HG03558 (cell line): ENCODE data around the gene SMAD2.
"Not testable (repeated sequence)": the region's sequence is repeated elsewhere in the genome, so short reads cannot be mapped to it uniquely, and the experiment has no call there.

Experiments used
- ATAC-seq: cut with Tn5 transposase; IDR thresholded peaks from one replicate; pipeline ENCODE4 v1.9.1; 2021; ENCODE audit warnings: moderate number of reproducible peaks; ENCODE audit not compliant: unreplicated experiment; ENCODE audit errors: extremely low read depth

SMAD2 gene

DNA sequence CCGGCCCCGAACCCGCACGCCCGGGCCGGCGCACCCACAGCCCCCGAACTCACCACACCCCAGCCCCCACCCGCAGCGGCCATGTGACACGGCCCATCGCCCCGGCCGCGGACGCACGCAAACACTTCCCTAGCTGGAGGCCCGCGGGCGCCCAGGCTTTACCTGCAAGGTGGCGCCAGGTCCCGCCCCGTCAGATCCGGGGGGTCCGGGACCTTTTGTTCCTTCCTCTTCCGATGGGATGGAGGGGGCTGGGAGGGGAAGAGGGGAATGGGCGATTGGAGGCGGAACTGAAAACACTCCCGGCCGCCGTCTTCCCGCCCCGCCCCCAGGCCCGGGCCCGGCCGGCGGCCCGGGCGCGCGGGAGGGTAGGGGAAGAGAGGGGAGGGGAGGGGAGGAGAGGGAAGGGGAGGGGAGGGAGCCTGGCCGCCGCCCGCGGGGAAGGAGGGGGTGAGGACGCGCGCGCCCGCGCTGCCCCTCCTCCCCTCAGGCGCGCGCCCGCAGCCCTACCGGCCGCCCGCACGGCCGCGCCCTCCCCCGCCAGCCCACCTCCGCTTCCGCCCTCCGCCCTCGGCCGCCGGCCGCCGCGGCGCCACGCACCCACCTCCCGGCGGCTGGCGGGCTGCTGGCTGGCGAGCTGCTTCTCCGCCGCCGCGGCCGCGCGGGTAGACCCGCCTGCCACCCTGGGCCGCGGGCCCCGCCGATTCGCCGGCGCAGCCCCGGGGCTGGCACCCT is at the start of gene SMAD2:
TSS of gene SMAD2 (minus strand) at position 461 of the 732 bp plus-strand sequence. CDS start 33,903 bp downstream, outside the sequence.
- peak; percentile 59 for ATAC-seq

DNA sequence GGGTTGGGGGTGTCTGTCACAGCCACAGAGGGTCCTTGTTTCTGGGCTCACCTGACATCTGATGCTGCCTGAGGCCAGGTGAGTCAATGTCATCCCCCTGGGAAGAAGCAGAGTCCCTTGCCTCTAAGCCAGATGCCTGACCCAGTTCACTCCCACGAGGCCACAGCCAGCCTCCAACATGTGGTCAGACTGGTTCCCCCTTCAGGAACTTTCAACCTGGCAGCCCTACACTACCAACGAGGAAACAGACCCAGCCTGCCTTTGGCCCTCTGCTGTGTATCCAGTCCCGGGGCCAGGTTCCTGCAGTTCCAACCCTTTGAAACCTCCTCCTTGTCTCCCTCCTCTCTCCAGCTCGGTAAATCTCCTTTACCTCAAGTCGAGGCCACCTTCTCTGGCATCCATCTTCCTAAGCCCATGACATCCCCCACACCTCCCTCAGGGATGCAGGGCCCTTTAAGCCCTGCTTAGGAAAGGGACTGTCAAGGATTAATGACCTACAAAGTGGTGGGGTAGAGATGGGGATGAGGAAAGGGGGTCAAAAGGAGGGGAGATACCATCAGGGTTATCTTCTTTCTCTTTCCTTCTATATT is 49.2 kb upstream of the SMAD2 start:
- no peak for ATAC-seq

DNA sequence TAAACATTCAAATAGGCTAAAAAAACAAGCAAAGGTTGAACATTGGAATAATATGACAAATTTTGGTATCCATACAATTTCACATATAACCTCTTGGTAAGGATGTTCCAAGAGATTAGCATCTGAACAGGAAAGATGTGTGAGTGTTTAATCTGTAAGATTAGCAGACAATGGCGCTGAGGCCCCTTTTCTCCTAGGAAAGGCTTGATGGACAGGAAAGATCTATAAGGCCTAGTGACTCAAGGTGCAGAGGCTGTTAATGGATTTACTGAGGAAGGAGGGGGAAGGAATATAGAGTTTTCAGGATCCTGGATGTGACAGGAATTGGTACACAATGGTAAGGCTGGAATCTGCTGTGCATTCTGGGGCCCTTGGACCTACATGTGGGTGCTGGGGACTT is 48.1 kb upstream of the SMAD2 start:
- ATAC-seq = no peak

DNA sequence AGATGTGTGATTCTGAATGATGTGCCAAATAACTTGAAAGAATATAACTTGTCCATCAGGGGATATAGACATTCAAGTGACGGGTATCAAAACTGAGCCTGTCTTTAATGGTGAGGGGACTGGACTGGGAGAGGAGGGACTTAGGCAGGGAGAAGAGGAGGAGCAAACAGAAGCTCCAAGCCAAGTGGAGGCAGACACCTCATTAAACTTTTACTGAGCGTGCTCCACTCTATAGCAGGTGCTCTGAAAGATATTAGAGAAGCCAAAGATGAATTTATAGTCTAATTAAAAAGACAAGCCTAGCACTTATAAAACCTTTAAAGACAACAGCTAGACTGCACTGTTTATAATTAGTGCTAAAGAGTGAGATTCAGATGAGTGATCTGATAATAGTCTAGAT is 47.7 kb upstream of the SMAD2 start:
- no peak for ATAC-seq

GRCh38 chr18:47975701-47976100 is 45.2 kb upstream of the SMAD2 start:
- ATAC-seq = no peak

GRCh38 chr18:47975105-47975504 is 44.6 kb upstream of the SMAD2 start:
- no peak for ATAC-seq

DNA sequence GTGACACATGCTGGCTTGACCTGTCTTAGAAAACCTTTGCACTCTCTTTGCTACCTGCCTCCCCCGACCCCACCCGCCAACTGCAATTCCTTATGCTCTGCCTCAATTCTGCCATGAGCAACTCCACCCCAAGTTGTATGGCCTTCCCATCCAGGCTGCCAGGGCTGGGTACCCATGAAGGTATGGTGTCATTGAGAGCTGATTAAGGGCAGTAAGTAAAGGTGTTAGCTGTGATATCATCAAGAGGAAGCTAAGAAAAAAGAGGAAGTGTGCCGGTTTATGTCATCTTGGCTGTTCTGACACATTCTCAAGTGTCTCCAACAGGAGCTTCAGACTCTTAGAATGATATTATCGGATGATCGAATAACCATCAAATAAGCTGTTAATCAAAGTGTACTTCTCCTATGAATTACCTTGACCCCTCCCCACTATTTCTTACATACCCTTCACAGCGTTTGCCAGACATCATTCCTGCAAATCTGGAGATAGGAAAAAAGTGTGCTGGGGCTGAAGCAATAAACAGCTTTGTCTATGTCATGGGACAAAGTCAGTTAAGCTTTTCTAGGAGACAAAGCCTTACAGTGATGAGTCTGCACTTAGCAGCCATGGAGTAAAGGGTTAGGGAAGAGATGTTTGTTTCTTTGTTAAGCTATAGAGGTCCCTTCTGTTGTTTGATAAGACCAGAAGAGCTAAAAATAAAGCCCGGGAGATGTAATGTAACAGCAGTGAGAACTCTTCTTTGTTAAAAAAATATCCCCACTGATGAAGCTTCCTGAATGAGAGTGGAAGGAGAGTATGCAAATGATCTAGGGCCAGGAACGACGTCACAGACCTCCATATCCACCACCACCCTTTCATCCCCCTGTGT is 40.4 kb upstream of the SMAD2 start:
- ATAC-seq = peak; percentile 49

DNA sequence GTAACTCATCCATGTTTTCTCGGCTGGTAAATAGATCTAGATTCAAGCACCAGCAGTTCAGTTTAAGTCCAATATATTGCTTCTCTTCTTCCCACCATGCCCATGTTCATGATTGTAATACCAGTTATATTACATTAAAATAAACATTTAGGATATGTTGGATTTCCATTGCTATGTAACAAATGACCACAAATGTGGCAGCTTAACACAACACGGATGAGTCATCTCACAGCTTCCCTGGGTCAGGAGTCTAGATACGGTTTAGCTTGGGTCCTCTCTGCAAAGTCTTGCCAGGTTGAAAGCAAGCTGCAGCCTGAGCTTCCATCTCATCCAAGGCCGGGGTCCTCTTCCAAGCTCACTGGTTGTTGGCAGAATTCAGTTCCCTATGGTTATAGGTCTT is 39.4 kb upstream of the SMAD2 start:
- ATAC-seq = no peak

DNA sequence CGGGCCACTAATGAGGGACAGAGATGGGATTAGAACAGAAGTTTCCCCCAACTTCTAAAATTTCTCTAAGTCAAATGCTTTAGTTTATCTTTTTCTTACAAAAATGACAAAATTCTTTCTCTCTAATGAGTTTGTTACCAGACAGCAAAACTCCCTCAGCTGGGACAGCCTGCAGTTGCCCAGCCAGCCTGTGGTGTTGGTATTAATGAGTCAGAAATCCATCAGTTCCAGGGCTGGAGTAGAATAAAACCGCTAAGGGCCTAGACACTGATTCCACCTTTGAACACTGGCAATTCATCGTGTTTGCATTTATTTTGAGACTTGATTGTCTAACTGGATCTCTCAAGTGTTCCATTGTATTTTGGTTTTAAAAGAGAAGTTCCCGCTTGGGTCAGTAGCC is 38.3 kb upstream of the SMAD2 start:
- no peak for ATAC-seq

DNA sequence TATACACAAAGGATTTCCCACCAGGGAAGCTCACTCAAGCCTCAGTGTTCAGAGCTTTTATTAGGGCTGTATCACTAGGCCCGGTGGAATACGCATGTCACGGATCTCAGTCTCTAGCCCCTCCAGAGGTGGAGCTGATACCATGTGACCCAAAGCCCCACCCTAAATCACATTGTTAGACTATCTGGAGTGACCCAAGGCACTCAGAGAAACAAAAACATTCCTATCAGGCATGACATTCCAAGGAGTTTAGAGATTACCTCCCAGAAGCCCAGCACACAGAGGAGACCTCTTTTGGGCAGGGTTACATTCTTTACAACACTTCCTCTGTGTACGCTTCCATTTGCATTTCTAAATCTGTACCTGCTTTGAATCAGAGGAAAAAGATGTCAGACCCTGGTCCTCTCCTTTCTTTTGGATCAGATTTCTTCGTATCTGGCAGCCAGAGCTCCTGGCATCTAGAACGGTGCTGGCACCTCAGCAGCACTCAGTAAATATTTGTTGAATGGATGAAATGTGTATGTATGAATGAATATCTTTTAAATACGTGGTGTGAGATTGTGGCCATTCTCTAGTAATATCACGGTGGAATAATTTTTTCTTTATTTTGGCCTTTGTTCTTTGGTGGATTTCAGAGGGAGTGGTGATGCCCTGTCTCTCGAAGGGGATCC is 37.7 kb upstream of the SMAD2 start:
- no peak for ATAC-seq

- no peak for ATAC-seq
These were observed 33.6 kb upstream of the SMAD2 start for GRCh38 chr18:47964053-47964452.

DNA sequence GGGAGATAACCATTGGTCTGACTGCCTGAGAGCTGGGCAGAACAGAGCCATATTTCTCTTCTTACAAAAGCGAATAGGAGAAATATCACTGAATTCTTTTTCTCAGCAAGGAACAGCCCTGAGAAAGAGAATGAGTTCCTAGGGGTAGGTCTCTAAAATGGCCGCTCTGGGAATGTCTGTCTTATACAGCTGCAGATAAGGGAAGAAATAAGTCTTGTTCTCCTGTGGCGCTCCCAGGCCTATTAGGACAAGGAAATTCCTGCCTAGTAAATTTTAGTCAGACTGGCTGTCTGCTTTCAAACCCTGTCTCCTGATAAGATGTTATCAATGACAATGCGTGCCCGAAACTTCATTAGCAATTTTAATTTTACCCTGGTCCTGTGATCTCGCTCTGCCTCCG is 30.5 kb upstream of the SMAD2 start:
- not testable (repeated sequence) for ATAC-seq

GRCh38 chr18:47953471-47953931 is 23.0 kb upstream of the SMAD2 start:
- peak; percentile 80 for ATAC-seq

- no peak for ATAC-seq
These were observed 20.1 kb upstream of the SMAD2 start for GRCh38 chr18:47950511-47950910.

DNA sequence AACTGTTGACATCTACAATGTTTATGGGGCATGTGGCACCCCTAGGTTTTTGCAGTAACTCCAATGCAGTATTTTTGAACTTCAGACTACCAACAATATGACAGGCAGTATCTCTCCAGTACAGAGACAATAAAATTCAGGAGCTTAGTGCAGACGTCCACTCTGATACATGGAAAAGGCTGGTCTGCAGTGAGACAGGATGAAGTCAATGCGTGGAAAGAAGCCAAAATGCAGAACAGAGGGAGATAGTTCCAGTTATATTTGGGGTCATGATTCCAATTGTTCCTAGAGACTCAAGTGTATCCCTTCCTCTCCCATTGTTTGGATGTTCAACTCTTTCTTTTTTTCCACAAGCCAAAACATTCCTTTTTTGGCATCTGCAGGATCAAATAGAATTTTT is 18.7 kb upstream of the SMAD2 start:
- ATAC-seq = no peak

DNA sequence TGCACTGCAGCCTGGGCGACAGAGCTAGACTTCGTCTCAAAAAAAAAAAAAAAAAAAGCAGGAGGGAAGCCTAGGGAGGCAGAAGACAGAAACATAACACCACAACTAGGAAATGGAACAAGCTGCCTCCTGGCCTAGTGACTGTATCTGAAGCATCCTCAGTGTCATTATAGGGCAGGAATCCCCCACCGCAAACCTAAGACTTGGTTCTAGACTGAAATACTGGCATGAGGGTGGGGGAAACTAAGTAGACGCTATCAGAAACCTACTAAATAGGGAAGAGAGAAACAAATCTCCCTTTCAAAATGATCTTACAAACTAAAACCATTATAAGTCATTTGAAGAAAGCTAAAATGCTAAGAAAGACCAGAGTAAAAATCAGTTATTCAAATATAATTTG is 16.4 kb upstream of the SMAD2 start:
- ATAC-seq = no peak

DNA sequence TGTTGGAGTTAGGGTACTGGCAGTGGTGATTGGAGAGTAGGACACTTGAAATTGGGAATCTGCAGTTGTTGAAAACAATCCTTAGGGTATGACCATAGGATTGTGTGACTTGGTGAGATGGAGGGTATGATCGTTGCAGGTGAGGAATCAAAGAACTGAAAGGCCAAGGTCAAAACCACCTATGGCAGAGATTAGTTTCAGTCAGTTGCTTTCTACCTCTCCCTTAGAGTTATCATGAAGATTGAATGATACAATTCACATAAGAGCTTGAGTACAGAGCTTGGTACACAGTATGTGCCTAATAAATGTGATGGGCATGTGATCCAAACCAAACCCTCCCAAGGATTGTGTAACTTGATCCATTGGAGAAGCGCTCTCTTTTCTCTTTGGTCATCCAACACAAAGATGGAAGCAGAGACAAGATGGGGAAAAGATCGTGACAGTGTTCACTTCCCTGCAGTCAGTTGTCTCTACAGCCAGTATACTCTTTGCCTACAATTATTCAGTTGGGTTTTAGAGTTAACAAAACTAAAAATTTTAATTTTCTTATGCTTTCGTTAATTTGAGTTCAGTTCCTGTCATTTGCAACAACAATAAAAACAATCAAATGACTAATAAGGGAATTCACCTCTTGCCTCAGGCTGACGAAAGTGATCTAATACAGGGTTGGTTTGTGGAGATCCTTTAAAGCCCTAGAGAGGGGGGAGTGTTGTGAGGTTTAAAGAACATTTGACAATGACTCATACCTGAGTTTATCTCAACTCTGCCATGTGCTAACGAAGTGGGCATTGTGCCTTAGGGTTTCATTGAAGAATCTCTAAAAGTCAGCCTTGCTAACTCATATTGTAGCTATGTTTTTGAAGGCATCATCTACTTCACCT is 14.8 kb upstream of the SMAD2 start:
- ATAC-seq = peak; percentile 49

- ATAC-seq = no peak
These were observed 6.5 kb upstream of the SMAD2 start for GRCh38 chr18:47936952-47937351.

DNA sequence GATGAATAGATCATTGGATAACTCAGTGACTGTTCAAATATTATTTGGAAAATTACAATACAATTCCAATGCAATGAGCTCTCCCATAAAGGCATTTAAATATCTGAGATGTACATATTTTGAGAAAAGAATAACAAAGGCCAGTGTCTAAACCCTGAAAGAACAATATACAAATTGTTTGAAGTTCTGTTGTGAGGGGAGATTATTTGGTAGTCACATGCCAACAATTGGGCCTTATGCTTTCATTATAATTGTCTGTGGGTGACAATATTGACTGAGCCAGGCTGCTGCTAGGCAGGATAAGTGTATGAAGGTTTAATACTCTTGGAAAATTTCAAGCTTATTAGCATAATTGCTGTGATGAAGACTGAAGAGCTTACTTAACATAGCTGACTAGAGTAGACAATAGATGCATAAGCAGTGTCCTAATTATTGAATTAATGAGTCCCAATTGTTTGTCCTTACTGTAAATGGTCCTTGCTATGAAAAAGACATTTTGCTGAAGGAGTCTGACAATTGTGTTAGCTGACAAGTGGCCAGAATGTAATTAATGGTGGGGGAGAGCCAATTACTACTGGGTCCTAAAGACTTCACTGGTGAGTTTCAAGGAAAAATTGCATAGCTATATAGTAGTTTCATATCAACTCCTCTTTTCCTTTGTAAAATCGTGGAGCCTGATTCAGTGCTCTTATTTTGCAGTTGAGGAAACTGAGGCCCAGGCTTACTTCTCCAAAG is 5.0 kb upstream of the SMAD2 start:
- no peak for ATAC-seq
